ENCODE data around the gene SPANXN2. TPM values are rescaled to one million over a fixed set of nuclear protein-coding genes. Genes with fewer than 3 reads are reported as not detected.

Gene SPANXN2
- total RNA-seq (2022; extraction: Qiagen RNA extraction) = not detected in 5 replicates

DNA sequence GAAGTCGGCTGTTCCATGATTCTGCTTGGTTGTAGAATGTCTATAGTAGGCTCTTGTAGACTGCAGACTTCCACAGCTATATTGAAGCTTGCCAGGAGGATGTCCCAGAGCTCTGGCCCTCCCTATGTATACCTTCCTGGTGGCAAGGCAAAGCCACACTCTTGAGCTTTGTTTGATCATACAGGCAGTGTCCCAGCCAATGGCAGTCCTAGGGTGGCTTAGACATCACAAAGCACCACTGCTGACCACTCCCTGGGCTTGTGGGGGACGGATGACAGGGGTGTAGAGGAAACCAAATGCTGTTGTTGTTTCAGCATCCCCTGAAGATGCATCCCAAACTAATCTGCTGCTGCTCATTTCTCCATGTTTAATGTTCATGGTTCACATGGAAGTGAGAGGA, at the start of gene SPANXN2:
SPANXN2 (minus strand) TSS at position 101 of the 400 bp plus-strand sequence; CDS start at position 17, 84 bp downstream.

Other genes with a start within 250 kb of the SPANXN2 start
- gene SPANXN3, start 203.3 kb downstream of the SPANXN2 start, total RNA-seq (2022; extraction: Qiagen RNA extraction) = not detected in 5 replicates
- not detected in 5 replicates for gene SLITRK4, start 84.7 kb downstream of the SPANXN2 start, total RNA-seq (2022; extraction: Qiagen RNA extraction)
- not detected in 5 replicates for gene UBE2NL, start 163.3 kb upstream of the SPANXN2 start, total RNA-seq (2022; extraction: Qiagen RNA extraction)